NCI-H510A (cell line): ENCODE results near the gene AKAP13.

ENCODE experiments used
- DNase-seq: peaks from one replicate; lab custom pipeline; 2025; lab: John Stamatoyannopoulos, UW

The AKAP13 gene

GRCh38 chr15:85730001-85730820 is 349.8 kb downstream of the AKAP13 start:
- DNase-seq: no peak

- DNase-seq: no peak
These were observed 353.0 kb downstream of the AKAP13 start for GRCh38 chr15:85733416-85733815.

DNA sequence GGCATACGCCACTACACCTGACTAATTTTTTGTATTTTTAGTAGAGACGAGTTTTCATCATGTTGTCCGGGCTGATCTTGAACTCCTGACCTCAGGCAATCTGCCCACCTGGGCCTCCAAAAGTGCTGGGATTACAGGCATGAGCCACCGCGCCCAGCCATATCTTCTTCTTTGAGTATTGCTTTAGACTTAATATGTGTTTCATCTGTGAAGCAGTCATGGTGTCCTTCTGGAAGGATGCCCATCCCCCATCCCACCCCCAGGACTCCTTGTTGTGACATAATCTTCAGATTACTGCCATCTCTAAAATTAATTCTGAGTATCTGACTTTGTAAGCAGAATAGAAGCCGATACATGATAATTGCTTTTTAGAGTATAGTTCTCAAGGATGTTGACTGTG is 356.7 kb downstream of the AKAP13 start:
- no peak for DNase-seq

DNA sequence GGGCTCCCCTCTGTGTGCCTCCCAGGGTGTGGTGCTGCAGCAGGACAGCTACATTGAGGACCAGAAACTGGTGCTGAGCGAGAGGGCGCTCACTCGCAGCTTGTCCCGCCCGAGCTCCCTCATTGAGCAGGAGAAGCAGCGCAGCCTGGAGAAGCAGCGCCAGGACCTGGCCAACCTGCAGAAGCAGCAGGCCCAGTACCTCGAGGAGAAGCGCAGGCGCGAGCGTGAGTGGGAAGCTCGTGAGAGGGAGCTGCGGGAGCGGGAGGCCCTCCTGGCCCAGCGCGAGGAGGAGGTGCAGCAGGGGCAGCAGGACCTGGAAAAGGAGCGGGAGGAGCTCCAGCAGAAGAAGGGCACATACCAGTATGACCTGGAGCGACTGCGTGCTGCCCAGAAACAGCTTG is 360.6 kb downstream of the AKAP13 start:
- no peak for DNase-seq

GRCh38 chr15:85741662-85742061 is 361.3 kb downstream of the AKAP13 start:
- no peak for DNase-seq

DNA sequence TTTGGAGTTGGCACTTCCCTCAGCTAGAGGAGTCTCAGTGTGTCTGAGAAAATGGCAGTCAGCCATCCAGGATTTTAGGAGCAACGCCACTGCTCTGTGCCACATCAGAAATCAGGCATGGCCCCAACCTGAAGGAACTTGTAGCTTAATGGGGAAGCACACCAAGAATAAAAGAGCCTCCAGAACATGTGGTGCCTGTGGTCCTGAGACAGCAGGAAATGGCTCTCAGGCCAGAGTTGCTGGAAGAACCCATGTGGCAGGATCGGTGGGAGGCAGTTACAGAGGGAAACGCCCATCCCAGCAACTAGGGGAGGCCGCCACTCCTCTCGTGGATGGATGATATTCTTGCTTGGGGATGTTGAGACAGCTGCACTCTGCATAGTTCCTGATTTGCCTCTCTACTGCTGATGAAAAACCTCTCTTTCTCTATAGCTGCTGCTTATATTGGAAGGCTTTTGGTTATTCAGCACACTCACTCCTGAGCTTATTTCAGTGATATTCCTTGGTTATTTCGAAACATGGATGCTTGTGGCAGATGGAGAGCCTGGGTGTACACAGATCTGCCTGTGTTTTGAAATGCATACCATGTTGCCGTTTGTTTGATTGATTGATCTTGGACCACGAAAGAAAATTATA is 361.9 kb downstream of the AKAP13 start:
- no peak for DNase-seq

- DNase-seq: no peak
These were observed 363.1 kb downstream of the AKAP13 start for GRCh38 chr15:85743392-85744055.

- DNase-seq: no peak
These were observed 364.2 kb downstream of the AKAP13 start for GRCh38 chr15:85744579-85744978.

DNA sequence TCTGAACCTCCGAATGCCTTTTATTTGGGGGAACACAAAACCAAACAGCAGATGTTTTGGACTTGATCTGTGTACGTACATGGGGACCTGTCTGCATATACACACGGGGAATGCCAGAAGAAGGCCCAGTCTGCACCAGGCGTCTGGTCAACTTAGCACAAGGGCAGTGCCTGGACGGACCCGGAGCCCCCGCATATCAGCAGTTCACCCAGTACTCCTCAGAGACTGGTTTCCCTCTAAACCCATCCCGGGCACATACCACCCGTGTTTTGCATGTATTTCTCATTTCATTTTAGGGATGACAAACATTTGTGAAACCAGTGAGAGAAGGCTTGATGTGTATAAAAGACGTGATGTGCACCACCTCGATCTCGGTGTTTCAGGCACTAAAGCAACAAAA is 364.6 kb downstream of the AKAP13 start:
- no peak for DNase-seq

DNA sequence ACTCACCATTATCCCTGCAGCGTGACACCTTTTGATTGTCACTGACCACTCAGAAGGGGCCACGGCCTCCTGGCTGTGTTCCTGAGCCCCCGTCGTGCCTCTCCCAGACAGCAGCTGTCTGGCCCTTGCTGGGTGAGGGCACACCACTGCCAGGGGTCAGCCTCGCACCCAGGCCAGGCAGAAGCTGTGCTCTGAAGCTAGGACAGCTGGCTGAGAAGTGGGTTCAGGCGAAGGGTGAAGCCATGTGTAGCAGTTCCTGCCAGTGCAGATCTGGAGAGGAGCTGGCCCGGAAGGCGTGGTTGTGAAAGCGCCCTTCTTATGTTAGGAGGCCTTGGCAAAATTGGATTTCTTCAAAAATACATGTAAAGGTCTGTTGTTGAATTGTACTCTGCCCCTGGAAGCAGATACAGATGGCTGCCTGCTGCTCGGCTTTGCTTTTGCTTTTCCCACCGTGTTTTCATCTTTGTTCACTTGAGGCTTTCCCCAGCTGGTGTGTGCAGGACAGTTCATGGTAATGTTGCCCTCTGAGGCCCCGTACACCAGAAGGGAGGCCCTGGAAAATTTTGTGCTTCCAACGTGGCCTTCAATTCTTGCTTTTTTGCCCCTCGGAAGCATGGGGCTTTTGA is 365.2 kb downstream of the AKAP13 start:
- no peak for DNase-seq

DNA sequence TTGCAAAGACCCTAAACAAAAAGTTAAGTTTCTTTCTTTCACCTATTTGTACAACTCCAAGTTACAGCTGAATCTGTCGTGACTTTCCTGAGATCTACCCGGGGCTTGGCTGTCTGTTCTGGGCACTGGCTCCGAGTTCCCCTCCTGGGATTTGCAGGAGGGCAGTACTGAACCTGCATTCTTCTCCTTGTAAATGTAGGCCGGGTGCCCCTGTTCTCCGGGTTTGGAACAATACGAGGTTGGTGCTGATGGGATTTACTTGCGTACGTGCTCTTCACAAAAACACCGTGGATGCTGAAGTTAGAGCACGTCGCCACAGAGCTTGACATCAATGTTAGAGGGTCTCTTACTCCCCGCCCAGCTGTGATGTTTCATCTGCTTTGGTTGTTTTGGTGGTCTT is 366.2 kb downstream of the AKAP13 start:
- DNase-seq: no peak

DNA sequence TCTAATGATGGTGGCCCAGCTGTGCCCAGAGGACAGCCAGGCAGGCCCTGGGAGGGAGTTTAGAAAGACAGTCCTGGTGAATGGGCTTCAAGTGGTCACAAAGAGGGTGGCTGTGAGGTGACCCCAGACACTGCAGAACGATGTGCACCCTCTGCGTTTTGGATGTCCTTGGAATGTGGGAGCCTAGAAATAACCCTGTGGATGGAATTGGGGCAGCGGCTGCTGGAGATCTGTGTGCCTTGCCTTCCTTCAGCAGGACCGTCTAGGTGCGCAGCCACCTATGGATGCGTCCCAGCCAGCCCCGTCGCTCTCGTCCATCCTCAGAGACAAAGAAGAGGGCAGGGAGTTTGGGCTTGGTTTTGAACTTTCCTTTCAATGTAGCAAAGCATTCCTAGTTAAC is 367.8 kb downstream of the AKAP13 start:
- DNase-seq: no peak

GRCh38 chr15:85748729-85749128 is 368.3 kb downstream of the AKAP13 start:
- DNase-seq: no peak

- DNase-seq: no peak
These were observed 369.1 kb downstream of the AKAP13 start for GRCh38 chr15:85749261-85750151.

GRCh38 chr15:85750319-85751290 is 370.2 kb downstream of the AKAP13 start:
- no peak for DNase-seq

DNA sequence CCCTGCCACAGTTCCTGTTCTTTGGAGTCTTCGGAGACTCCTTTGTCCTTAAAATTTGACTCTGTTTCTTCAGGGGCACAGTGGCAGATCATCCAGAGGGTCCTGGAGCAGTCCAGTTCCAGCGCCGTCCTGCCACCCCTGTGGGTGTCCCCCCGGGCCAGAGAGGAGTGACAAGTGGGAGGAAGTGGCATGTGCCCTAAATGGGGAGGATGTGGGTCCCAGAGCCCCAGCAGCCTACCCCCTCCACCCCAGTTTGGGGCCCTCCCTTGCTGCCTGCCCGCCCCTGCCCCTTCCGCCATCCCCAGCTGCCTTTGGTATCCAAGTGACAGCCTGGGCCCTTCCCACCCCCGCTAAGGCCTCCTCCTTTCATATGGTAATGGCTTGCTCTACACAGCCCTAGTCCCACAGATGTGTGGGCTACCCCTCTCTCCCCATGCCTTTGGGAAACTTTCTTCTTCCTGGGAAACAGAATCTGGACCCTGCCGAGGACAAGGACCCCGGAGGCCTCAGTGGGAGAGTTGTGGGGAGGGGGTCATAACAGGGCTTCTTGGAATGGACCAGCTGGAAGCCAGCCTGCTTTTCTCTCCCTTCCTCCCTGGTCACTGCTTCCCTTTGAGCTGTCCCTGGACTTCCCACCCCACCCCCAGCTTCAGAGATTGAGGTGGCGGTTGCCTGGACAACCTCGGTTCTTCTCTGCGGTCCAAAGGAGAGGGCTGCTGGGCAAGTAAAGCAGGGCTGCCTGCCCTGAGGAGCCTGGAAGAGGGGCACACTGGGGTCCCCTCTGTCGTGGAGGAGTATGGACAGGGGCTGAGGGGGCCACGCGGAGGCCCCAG is 371.1 kb downstream of the AKAP13 start:
- no peak for DNase-seq

GRCh38 chr15:85752124-85752475 is 371.7 kb downstream of the AKAP13 start:
- no peak for DNase-seq

DNA sequence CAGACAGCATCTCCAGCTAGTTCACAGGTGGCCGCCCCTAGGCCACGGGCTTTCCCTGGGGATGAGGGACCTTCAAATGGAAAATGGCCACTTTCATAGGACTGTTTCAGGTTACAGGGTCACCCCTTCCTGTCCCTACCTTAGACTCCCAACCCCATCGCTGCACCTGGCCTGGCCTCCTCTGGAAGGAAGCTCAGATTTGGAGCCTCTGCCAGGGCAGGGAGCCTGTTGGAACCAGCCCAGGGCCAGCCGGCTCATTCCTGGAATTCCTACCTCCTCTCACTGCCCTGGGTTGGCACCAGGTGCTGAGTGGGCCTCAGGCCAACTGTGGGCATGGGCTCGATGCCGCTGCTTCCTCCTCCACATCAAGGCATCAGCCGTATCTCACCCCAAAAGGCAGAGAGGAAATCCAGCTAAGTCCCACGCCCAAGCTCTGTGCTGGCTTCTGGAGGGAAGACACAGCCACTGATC is 372.1 kb downstream of the AKAP13 start:
- DNase-seq: no peak

DNA sequence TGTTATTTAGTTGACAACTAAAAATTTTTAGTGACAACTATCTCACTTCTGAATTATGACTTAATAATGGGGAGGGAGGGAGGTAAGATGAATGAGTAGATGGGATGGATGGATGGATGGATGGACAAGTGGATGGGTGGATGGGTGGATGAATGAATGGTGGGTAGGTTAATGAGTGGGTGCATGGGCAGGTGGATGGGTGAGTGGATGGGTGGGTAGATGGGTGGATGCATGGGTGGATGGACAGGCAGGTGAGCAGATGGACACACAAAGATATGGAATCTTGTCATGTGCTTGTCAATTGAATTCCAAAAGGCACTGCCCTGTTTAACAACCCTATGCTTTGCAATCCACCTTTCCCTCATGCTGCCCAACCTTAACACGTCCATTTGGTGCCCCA is 372.9 kb downstream of the AKAP13 start:
- DNase-seq: no peak
